Stimulated activated naive CD8-positive, alpha-beta T cell treated with anti-CD3 and anti-CD28 coated beads, Interleukin-15, amount 100 ng/mL, for 72 hours (primary cell): ENCODE data around the gene MAOB.

Experiments
- ATAC-seq: fragments of 150-1000 bp; cut with Tn5 transposase; 2 replicates; pipeline ENCODE4 v1.10.0; 2021; ENCODE audit warnings: mild to moderate bottlenecking, moderate library complexity
- DNase-seq, 2 donors: peaks; one replicate each; pipeline ENCODE4 v3.0.0; 2021 to 2022
- H3K27ac Mint-ChIP-seq, 2 donors: one replicate each; pipeline ENCODE4 v1.8.0; 2022; ENCODE audit warnings: mild to moderate bottlenecking in 2 of 2, mixed read lengths in 2 of 2, moderate library complexity in 2 of 2
- H3K27me3 Mint-ChIP-seq: one replicate; pipeline ENCODE4 v1.8.0; 2022; ENCODE audit warnings: mixed read lengths
- H3K4me1 Mint-ChIP-seq: one replicate; pipeline ENCODE4 v1.8.0; 2022; ENCODE audit warnings: mild to moderate bottlenecking, mixed read lengths
- H3K4me3 Mint-ChIP-seq, 2 donors: one replicate each; pipeline ENCODE4 v1.8.0; 2022; ENCODE audit warnings: mild to moderate bottlenecking in 2 of 2, mixed read lengths in 2 of 2, moderate library complexity in 1 of 2
- H3K9me3 Mint-ChIP-seq, 2 donors: one replicate each; pipeline ENCODE4 v1.8.0; 2022; ENCODE audit warnings: mixed read lengths in 2 of 2

Gene MAOB

GRCh38 chrX:43718546-43718945 is 163.7 kb downstream of the MAOB start:
- Mint-ChIP-seq H3K4me1 (no peaks in the 10 kb centered on the region), H3K27me3 (no peaks in the 10 kb centered on the region), H3K4me3 (no peak overlapping the region), H3K27ac (no peak overlapping the region), H3K9me3 (no peaks in the 10 kb centered on the region)
- ATAC-seq = no peak
- no peak for DNase-seq

- Mint-ChIP-seq H3K27me3 (no peaks in the 10 kb centered on the region), H3K4me3 (no peak overlapping the region)
These were observed 164.2 kb downstream of the MAOB start for GRCh38 chrX:43718081-43718480.

GRCh38 chrX:43717161-43717560 is 165.1 kb downstream of the MAOB start:
- no peak for ATAC-seq
- DNase-seq = no peak
- H3K9me3 Mint-ChIP-seq = no peaks in the 10 kb centered on the region
- no peaks in the 10 kb centered on the region for H3K4me1 Mint-ChIP-seq
- H3K27ac Mint-ChIP-seq = no peak overlapping the region
- H3K27me3 Mint-ChIP-seq = no peaks in the 10 kb centered on the region
- no peak overlapping the region for H3K4me3 Mint-ChIP-seq

More at GRCh38 chrX:43718081-43718480, 164.2 kb downstream of the MAOB start:
- ATAC-seq (no peak), DNase-seq (no peak)
- no peak overlapping the region for H3K27ac Mint-ChIP-seq
- no peaks in the 10 kb centered on the region for H3K9me3 Mint-ChIP-seq
- H3K4me1 Mint-ChIP-seq = no peaks in the 10 kb centered on the region

- H3K27me3 Mint-ChIP-seq = no peaks in the 10 kb centered on the region
These were observed 165.6 kb downstream of the MAOB start for GRCh38 chrX:43716696-43717095.

More at GRCh38 chrX:43716696-43717095, 165.6 kb downstream of the MAOB start:
- ATAC-seq (no peak), DNase-seq (no peak)
- H3K4me1 Mint-ChIP-seq = no peaks in the 10 kb centered on the region
- H3K4me3 Mint-ChIP-seq = no peak overlapping the region
- no peak overlapping the region for H3K27ac Mint-ChIP-seq
- H3K9me3 Mint-ChIP-seq = no peaks in the 10 kb centered on the region
